ENCODE measurements around the gene SCD5.

The SCD5 gene

DNA sequence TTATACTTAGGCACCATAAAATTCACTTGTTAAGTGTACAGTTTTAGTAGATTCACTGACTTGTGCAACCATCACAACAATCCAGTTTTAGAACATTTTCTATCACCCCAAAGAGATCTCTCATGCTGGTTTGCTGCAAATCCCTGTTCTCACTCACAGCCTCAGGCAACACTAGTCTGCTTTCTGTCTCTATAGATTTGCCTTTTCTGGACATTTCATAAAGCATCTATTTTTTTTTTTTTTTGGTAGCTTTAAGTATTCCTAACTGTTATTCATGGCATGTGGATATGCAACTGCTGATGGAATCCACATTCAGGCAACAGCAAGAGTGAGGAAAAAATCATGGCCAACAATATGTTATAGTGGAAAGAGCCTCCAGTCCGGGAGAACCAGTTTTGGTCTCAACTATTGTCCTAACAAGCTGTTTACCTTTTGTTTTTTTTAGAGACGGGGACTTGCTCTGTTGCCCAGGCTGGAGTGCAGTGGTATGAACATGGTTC, 209.8 kb downstream of the SCD5 start:
- no peak for DNase-seq (ENCODE audit: low spot score)

DNA sequence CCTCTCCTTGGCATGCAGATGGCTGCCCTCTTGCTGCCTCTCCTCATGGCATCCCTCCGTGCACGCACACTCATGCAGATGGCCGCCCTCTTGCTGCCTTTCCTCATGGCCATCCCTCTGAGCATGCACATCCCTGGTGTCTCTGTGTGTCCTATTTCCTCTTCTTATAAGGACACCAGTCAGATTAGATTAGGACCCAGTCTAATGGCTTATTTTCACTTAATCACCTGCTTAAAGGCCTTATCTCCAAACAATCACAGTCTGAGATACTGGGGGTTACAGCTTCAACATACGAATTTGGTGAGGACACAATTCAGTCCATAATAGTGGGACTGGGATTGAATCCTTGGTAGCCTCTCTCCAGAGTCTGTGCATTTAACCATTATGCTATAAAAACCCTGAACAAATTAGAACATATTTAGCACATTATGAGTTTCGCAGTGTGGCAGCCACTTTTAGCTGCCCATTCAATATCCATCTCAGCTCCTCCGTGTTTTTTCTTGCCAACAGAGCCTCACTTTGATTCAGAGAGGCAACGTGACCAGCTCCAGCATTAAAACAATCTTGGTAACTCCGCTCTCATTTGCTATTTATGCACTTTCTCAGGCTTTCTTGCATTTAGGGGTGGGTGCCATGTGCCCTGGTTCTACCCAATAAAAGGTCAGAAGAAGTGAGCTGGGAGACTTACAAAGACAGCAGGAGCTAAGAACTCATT, 210.6 kb downstream of the SCD5 start:
- DNase-seq (ENCODE audit: low spot score), result no peak

DNA sequence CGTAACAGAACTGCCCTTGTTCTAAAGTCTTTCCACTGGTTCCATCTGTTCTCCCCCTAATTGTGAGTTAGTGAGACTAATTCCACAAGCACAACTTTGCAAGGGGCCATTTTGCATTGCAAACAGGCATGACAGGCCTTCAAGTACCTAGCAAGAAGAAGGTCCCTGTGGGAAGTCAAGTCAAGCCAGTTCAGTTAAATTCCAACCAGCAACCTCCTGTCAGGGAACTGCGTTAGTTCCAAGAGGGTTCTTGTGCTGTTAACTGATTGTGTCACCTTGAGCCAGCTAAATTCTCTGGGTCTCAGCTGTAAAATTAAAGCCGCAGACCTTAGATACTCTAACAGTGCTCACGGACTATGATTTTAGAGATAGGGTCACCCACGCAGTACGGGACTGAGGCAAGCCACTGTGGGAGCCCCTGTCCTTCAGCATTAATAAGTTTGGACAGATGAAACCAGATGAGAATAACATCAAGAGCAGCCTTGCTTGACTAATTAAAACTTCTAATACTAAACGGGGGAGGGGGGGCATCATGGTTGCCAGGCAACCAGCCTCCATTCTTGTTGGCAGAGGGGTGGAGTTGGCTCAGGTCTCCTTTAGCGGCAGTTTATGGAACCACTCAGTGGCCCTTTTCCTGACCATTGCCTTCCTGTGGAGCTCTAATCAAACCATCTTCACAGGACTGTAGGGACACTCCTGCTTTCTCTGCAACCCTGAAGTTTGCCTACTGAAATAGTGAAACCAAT, 212.7 kb downstream of the SCD5 start:
- no peak for DNase-seq (ENCODE audit: low spot score)

DNA sequence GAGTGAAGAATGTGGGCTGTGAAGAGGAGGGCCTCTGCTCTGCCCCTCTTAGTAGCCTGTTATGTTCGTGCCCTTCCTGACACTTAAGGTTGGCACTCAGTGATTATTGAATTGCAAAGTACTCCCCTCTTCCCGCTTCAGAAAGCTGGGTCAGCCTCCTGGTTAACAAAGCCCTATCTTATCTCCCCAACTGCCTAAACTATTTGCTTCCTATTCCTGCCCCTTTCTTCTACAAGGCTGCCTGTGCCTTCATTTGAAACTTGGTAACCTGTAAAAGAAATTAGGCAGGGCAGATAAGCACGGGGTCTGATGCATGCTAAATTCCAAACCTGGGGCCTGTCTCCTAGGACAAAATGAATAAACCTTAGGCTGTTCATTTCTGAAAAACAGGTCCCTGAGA, 213.7 kb downstream of the SCD5 start:
- no peak for DNase-seq (ENCODE audit: low spot score)

DNA sequence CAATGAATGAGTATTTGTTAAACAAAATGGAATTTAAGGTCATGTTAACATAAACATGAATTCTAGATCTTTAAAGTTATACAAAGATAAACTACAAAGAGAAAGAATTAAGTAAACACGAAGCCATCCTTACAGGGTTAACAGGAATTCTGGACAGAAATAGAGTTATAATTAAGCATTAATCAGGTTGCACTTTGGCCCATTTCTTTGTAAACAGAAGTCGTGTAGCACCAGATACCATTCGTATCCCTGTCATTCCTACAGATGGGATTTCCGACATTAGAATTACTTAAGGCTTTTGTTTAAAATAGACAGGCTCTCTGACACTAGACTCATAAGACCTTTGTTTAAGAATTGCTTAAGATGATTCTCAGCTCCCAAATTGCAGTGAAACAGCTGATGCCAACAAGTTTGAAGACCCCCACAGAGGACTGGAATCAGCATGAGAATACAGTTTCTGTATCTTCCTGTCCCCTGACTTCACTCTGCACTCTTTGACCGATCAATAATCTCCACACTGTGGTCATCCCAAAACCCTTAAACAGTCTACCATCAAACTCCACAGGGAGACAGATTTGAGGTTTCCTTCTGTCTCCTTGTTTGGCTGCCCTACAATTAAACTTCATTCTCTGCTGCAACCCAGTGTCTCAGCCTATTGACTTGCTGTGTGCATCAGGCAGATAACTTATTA, 214.6 kb downstream of the SCD5 start:
- DNase-seq (ENCODE audit: low spot score), result no peak

DNA sequence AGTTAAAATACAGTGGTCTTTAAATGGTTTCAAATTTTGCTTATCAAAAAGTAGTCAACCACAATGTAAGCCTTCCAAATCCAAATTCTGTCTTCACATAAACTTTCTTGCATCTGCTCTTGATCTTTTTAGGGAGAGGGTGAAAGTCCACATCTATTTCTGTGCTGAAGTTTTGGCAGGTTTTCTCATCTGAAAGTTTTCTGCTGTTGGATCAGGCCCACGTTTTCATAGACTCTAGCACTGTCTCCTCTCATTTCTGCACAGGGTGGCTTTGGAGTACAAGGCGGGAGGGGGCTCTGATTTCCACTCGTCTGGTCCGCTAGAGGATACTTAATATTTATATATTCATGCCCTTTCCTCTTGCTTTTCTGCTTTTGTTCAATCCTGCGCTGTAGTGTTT, 218.7 kb downstream of the SCD5 start:
- no peak for DNase-seq (ENCODE audit: low spot score)

All from AG20443 (cell line).